ENCODE data around the gene DYRK3.

DNA sequence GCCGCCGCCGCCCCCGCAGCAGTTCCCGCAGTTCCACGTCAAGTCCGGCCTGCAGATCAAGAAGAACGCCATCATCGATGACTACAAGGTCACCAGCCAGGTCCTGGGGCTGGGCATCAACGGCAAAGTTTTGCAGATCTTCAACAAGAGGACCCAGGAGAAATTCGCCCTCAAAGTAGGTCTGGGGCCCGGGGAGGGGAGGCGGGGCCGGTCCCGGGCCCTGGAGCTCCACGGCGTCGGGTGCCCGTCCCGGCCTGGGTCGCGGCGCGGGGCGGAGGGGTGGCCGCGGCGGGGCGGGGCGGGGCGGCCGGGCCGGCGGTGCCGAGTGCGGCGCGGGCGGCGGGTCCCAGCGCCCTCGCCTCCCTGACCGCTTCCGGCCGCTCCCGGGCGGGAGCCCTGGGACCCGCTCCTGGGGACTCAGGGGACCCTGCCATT lies 50.0 kb downstream of the DYRK3 start:
- TF ChIP-seq CTCF (conservative IDR thresholded peaks at IDR 0.05 in 1 of 2, IDR thresholded peaks at IDR 0.05 in 1 of 2; ENCODE audit: low read depth in 1 of 2, low read length in 2 of 2), result no peak
- no peak for TF ChIP-seq EZH2 (IDR thresholded peaks at IDR 0.05; ENCODE audit: low read length, missing control alignments)
